LNCAP (cell line): Measurements from ENCODE around the gene ST13.

Experiments used
- TF ChIP-seq, protein P1 (sequence below): fragments of 450-650 bp; IDR thresholded peaks from 2 replicates; pipeline ENCODE4 v1.5.1; 2017; ENCODE audit warnings: mild to moderate bottlenecking

ST13 gene

GRCh38 chr22:40877488-40877887, 21.0 kb upstream of the ST13 start:
- TF ChIP-seq, protein P1, sequence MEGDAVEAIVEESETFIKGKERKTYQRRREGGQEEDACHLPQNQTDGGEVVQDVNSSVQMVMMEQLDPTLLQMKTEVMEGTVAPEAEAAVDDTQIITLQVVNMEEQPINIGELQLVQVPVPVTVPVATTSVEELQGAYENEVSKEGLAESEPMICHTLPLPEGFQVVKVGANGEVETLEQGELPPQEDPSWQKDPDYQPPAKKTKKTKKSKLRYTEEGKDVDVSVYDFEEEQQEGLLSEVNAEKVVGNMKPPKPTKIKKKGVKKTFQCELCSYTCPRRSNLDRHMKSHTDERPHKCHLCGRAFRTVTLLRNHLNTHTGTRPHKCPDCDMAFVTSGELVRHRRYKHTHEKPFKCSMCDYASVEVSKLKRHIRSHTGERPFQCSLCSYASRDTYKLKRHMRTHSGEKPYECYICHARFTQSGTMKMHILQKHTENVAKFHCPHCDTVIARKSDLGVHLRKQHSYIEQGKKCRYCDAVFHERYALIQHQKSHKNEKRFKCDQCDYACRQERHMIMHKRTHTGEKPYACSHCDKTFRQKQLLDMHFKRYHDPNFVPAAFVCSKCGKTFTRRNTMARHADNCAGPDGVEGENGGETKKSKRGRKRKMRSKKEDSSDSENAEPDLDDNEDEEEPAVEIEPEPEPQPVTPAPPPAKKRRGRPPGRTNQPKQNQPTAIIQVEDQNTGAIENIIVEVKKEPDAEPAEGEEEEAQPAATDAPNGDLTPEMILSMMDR: no peak

DNA sequence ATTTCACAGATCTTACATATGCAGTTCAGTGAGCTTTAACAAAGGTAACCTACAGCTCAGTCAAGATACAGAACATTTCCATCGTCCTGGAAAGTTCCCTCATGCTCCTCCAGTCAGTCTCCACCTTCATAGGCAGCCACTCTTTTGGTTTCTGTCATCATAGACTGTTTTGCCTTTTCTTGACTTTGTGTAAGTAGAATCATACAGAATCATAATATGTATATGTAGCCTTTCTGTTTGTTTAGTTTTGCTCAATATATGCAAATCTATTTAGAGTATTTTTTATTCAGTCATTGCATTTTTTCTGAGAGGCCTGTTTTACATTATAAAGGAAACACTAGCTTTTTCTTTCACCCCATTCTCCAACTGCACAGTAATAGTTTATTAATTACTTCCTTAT, 20.5 kb upstream of the ST13 start:
- TF ChIP-seq, protein P1: no peak

- TF ChIP-seq, protein P1: no peak
Measured at GRCh38 chr22:40875111-40875510, 18.7 kb upstream of the ST13 start.

- TF ChIP-seq, protein P1: no peak
Measured at GRCh38 chr22:40874016-40874415, 17.6 kb upstream of the ST13 start.

- TF ChIP-seq, protein P1: no peak
Measured at GRCh38 chr22:40867109-40867508, 10.7 kb upstream of the ST13 start.

GRCh38 chr22:40862537-40862936, 6.1 kb upstream of the ST13 start:
- TF ChIP-seq, protein P1: no peak

DNA sequence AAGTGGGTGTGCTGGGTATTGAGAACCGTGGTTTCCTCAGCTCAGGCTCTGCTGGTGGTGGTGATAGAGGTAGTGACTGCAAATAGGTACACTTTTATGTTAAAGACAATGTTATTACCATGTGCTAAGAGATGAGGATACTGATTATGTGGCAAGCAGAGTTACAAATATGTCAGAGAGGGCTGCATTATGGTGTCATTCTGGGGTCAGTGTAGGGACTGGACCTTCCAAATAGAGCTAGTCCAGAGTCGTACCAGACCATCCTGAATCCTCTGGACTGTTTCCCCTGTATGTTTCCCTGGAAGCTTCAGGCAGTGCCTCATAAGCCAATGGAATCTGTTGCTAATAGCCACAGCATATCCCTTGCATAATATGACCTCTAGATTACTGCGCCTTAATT, 5.6 kb upstream of the ST13 start, which contains the start of gene DNAJB7:
Gene DNAJB7, minus strand, starts transcription at position 101 of the 400 bp plus-strand sequence. CDS start 119 bp downstream, outside the sequence.
- TF ChIP-seq, protein P1: no peak

DNA sequence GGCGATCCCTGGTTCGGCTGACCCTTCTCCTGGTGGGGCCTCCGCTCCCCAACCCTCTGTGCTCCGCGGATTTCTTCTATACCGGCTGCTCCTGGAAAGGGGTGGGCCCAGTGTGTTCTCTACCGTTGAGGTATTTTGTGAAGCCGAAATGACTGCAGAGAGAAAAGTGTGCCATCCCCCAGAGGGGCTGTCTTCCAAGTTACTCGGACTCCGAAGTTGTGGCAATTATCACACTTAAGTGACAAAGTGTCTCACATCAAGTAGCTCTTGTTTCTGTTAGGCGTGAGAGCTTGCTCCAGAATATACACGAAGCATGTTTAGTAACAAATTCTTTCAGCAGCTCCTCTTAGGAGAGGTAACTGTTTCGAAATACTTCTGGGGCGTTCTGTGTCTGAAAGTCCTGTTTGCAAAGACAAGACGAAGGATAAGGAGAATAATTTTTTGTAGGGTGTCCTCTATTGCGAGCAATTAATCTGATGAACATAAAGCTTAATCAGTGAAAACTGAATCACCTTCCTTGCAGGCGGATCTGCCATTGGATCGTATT, 943 bp upstream of the ST13 start:
- TF ChIP-seq, protein P1: no peak
